Activated CD8-positive, alpha-beta memory T cell treated with anti-CD3 and anti-CD28 coated beads, Interleukin-2, amount 10 ng/mL, durations not matched to agents 7 days and 5 days (primary cell): ENCODE results near the gene GPATCH4. TPM values are rescaled to one million over a fixed set of nuclear protein-coding genes. Genes with fewer than 3 reads are reported as not detected.
A peak's percentile ranks its signal among the peaks of the same experiment; 100 is the strongest.

ENCODE experiments used
- ATAC-seq: fragments of 150-1000 bp; cut with Tn5 transposase; one replicate; pipeline ENCODE4 v1.10.0; 2021; ENCODE audit warnings: moderate library complexity
- CTCF ChIA-PET: fragments of 350-600 bp; sonication (Branson Sonifier 250); formaldehyde crosslinking; loops from one replicate; lab custom pipeline; 2021; ENCODE audit warnings: antibody characterized with exemption; lab: Charles Lee
- DNase-seq: peaks from one replicate; pipeline ENCODE4 v3.0.0-alpha.2; 2020
- H3K27ac Mint-ChIP-seq: one replicate; pipeline ENCODE4 v1.8.0; 2021; ENCODE audit warnings: mild to moderate bottlenecking, mixed read lengths
- H3K27me3 Mint-ChIP-seq: one replicate; pipeline ENCODE4 v1.8.0; 2021; ENCODE audit warnings: mixed read lengths
- H3K36me3 Mint-ChIP-seq: one replicate; pipeline ENCODE4 v1.8.0; 2021; ENCODE audit warnings: mild to moderate bottlenecking, mixed read lengths
- H3K4me1 Mint-ChIP-seq: one replicate; pipeline ENCODE4 v1.8.0; 2021; ENCODE audit warnings: mixed read lengths
- H3K4me3 Mint-ChIP-seq: one replicate; pipeline ENCODE4 v1.8.0; 2021; ENCODE audit warnings: mild to moderate bottlenecking, moderate library complexity, mixed read lengths
- H3K9me3 Mint-ChIP-seq: one replicate; pipeline ENCODE4 v1.8.0; 2022; ENCODE audit warnings: low read depth, mixed read lengths
- total RNA-seq, 2 experiments: library from RNA; stranded (reverse); gene quantifications; one replicate each; pipeline ENCODE4 v1.2.3, GENCODE V29; 2021

The GPATCH4 gene
- total RNA-seq, 2 experiments from 2014 or later: 40.5 to 50.9 TPM

GRCh38 chr1:156601892-156602291 is 613 bp upstream of the GPATCH4 start:
- ATAC-seq (no peak), DNase-seq (no peak)
- H3K27ac Mint-ChIP-seq: peak overlapping the region; percentile 98
- H3K27me3 Mint-ChIP-seq: no peaks in the 10 kb centered on the region
- peaks cover 37% of the 10 kb centered on the region for H3K4me1 Mint-ChIP-seq
- CTCF ChIA-PET: interaction anchor here (0.6 to 4.4 kb wide), 11 partner anchors 8 to 216 kb away, joined by 3 to 23 read pairs (median 9); partner anchors contain the start of gene NAXE
- peak overlapping the region; percentile 99 for H3K4me3 Mint-ChIP-seq
- no peaks in the 10 kb centered on the region for H3K9me3 Mint-ChIP-seq
- peaks cover 15% of the 10 kb centered on the region for H3K36me3 Mint-ChIP-seq

GRCh38 chr1:156600733-156601121 is 552 bp downstream of the GPATCH4 start:
- H3K4me3 Mint-ChIP-seq: peak overlapping the region; percentile 99
- H3K27ac Mint-ChIP-seq: peak overlapping the region; percentile 98
- CTCF ChIA-PET: interaction anchor here (0.9 to 4.4 kb wide), 11 partner anchors 9 to 215 kb away, joined by 3 to 23 read pairs (median 7); partner anchors contain the start of genes MEF2D, NAXE and TTC24
- H3K9me3 Mint-ChIP-seq: no peaks in the 10 kb centered on the region
- peaks cover 17% of the 10 kb centered on the region for H3K36me3 Mint-ChIP-seq
- H3K27me3 Mint-ChIP-seq: no peaks in the 10 kb centered on the region
- ATAC-seq (peak; percentile 7), DNase-seq (no peak)
- peaks cover 37% of the 10 kb centered on the region for H3K4me1 Mint-ChIP-seq

- peak overlapping the region; percentile 98 for H3K27ac Mint-ChIP-seq
- no peak for DNase-seq
Measured at GRCh38 chr1:156599811-156600210, 1.5 kb downstream of the GPATCH4 start.

GRCh38 chr1:156598731-156599432 is 2.4 kb downstream of the GPATCH4 start:
- peaks cover 43% of the 10 kb centered on the region for H3K4me1 Mint-ChIP-seq
- no peaks in the 10 kb centered on the region for H3K9me3 Mint-ChIP-seq
- no peak overlapping the region for H3K4me3 Mint-ChIP-seq
- no peaks in the 10 kb centered on the region for H3K27me3 Mint-ChIP-seq
- H3K36me3 Mint-ChIP-seq: peaks cover 25% of the 10 kb centered on the region
- no peak for DNase-seq
- CTCF ChIA-PET: interaction anchor here (0.5 to 4.4 kb wide), 10 partner anchors 10 to 213 kb away, joined by 3 to 23 read pairs (median 5); partner anchors contain the start of genes MEF2D and TTC24
- no peak for ATAC-seq
- peak overlapping the region; percentile 33 for H3K27ac Mint-ChIP-seq

More at GRCh38 chr1:156599811-156600210, 1.5 kb downstream of the GPATCH4 start:
- Mint-ChIP-seq H3K4me1 (peaks cover 43% of the 10 kb centered on the region), H3K36me3 (peaks cover 23% of the 10 kb centered on the region), H3K9me3 (no peaks in the 10 kb centered on the region), H3K4me3 (peak overlapping the region; percentile 99), H3K27me3 (no peaks in the 10 kb centered on the region)
- CTCF ChIA-PET: interaction anchor here (0.9 to 4.4 kb wide), 11 partner anchors 8 to 214 kb away, joined by 3 to 23 read pairs (median 8); partner anchors contain the start of genes MEF2D, NAXE and TTC24
- ATAC-seq: peak; percentile 56

- Mint-ChIP-seq H3K36me3 (peaks cover 25% of the 10 kb centered on the region), H3K4me1 (peaks cover 45% of the 10 kb centered on the region), H3K4me3 (no peak overlapping the region), H3K27me3 (no peaks in the 10 kb centered on the region), H3K27ac (no peak overlapping the region), H3K9me3 (no peaks in the 10 kb centered on the region)
- no peak for DNase-seq
- CTCF ChIA-PET: interaction anchor here (1.1 to 2.2 kb wide), 5 partner anchors 10 to 213 kb away, joined by 3 to 8 read pairs (median 6); no protein-coding TSS in a partner anchor
- no peak for ATAC-seq
Measured at GRCh38 chr1:156598125-156598524, 3.2 kb downstream of the GPATCH4 start.

- ATAC-seq (no peak), DNase-seq (no peak)
- CTCF ChIA-PET: interaction anchor here (0.9 to 1.1 kb wide), 3 partner anchors 11 to 211 kb away, joined by 3 to 4 read pairs (median 4); no protein-coding TSS in a partner anchor
- H3K4me3 Mint-ChIP-seq: no peak overlapping the region
- no peaks in the 10 kb centered on the region for H3K27me3 Mint-ChIP-seq
- H3K4me1 Mint-ChIP-seq: peaks cover 43% of the 10 kb centered on the region
- H3K27ac Mint-ChIP-seq: no peak overlapping the region
- H3K36me3 Mint-ChIP-seq: peaks cover 28% of the 10 kb centered on the region
- H3K9me3 Mint-ChIP-seq: no peaks in the 10 kb centered on the region
Measured at GRCh38 chr1:156596426-156596825, 4.9 kb downstream of the GPATCH4 start.

GRCh38 chr1:156595016-156595415 is 6.3 kb downstream of the GPATCH4 start:
- peak overlapping the region; percentile 67 for H3K27ac Mint-ChIP-seq
- peaks cover 25% of the 10 kb centered on the region for H3K36me3 Mint-ChIP-seq
- peaks cover 39% of the 10 kb centered on the region for H3K4me1 Mint-ChIP-seq
- H3K9me3 Mint-ChIP-seq: no peaks in the 10 kb centered on the region
- no peak for DNase-seq
- no peak overlapping the region for H3K4me3 Mint-ChIP-seq
- H3K27me3 Mint-ChIP-seq: no peaks in the 10 kb centered on the region
- ATAC-seq: no peak
- CTCF ChIA-PET: interaction anchor here (1.1 to 2.3 kb wide), 7 partner anchors 9 to 175 kb away, joined by 3 to 8 read pairs (median 5); no protein-coding TSS in a partner anchor

- Mint-ChIP-seq H3K27ac (peak overlapping the region; percentile 26), H3K36me3 (peaks cover 25% of the 10 kb centered on the region), H3K9me3 (no peaks in the 10 kb centered on the region), H3K27me3 (no peaks in the 10 kb centered on the region), H3K4me1 (peaks cover 33% of the 10 kb centered on the region), H3K4me3 (no peak overlapping the region)
- DNase-seq (no peak), ATAC-seq (no peak)
- CTCF ChIA-PET: interaction anchor here (1.1 to 4.2 kb wide), 9 partner anchors 8 to 175 kb away, joined by 3 to 24 read pairs (median 5); no protein-coding TSS in a partner anchor
Measured at GRCh38 chr1:156594190-156594589, 7.1 kb downstream of the GPATCH4 start.

GRCh38 chr1:156593661-156593989 is 7.7 kb downstream of the GPATCH4 start:
- DNase-seq (no peak), ATAC-seq (no peak)
- CTCF ChIA-PET: interaction anchor here (1.0 to 4.2 kb wide), 9 partner anchors 9 to 174 kb away, joined by 3 to 24 read pairs (median 5); no protein-coding TSS in a partner anchor
- H3K9me3 Mint-ChIP-seq: no peaks in the 10 kb centered on the region
- peaks cover 23% of the 10 kb centered on the region for H3K36me3 Mint-ChIP-seq
- H3K27ac Mint-ChIP-seq: no peak overlapping the region
- H3K4me3 Mint-ChIP-seq: no peak overlapping the region
- H3K27me3 Mint-ChIP-seq: no peaks in the 10 kb centered on the region
- peaks cover 28% of the 10 kb centered on the region for H3K4me1 Mint-ChIP-seq

GRCh38 chr1:156592910-156593660 is 8.2 kb downstream of the GPATCH4 start:
- no peaks in the 10 kb centered on the region for H3K27me3 Mint-ChIP-seq
- H3K4me3 Mint-ChIP-seq: peak overlapping the region; percentile 83
- H3K4me1 Mint-ChIP-seq: peaks cover 28% of the 10 kb centered on the region
- no peaks in the 10 kb centered on the region for H3K9me3 Mint-ChIP-seq
- DNase-seq (no peak), ATAC-seq (no peak)
- CTCF ChIA-PET: interaction anchor here (0.6 to 4.2 kb wide), 14 partner anchors 8 to 207 kb away, joined by 3 to 24 read pairs (median 4); no protein-coding TSS in a partner anchor
- peaks cover 18% of the 10 kb centered on the region for H3K36me3 Mint-ChIP-seq
- peak overlapping the region; percentile 79 for H3K27ac Mint-ChIP-seq

GRCh38 chr1:156592158-156592909 is 8.9 kb downstream of the GPATCH4 start:
- H3K4me3 Mint-ChIP-seq: peak overlapping the region; percentile 83
- no peaks in the 10 kb centered on the region for H3K27me3 Mint-ChIP-seq
- CTCF ChIA-PET: interaction anchor here (0.6 to 4.2 kb wide), 15 partner anchors 8 to 207 kb away, joined by 3 to 24 read pairs (median 5); partner anchors contain the start of genes GPATCH4 and MEF2D

GRCh38 chr1:156591432-156592157 is 9.7 kb downstream of the GPATCH4 start, which contains the start of gene NAXE:
Gene NAXE, plus strand, starts transcription at chr1:156591776. Its CDS starts 29 bp downstream, at chr1:156591805.
- ATAC-seq (peak; percentile 98), DNase-seq (peak; percentile 77)
- H3K4me3 Mint-ChIP-seq: peak within 1 kb of the TSS; percentile 83
- H3K9me3 Mint-ChIP-seq: no peaks in the 10 kb centered on the region
- H3K36me3 Mint-ChIP-seq: peaks cover 12% of the 10 kb centered on the region
- CTCF ChIA-PET: interaction anchor here (0.8 to 4.2 kb wide), 21 partner anchors 9 to 206 kb away, joined by 3 to 24 read pairs (median 4); partner anchors contain the start of genes CRABP2, GPATCH4 and MEF2D
- no peaks in the 10 kb centered on the region for H3K27me3 Mint-ChIP-seq
- peak within 1 kb of the TSS; percentile 88 for H3K27ac Mint-ChIP-seq
- H3K4me1 Mint-ChIP-seq: peaks cover 28% of the 10 kb centered on the region

More at GRCh38 chr1:156592158-156592909, 8.9 kb downstream of the GPATCH4 start:
- H3K9me3 Mint-ChIP-seq: no peaks in the 10 kb centered on the region
- DNase-seq (no peak), ATAC-seq (no peak)
- peaks cover 28% of the 10 kb centered on the region for H3K4me1 Mint-ChIP-seq
- H3K27ac Mint-ChIP-seq: peak overlapping the region; percentile 79
- H3K36me3 Mint-ChIP-seq: peaks cover 18% of the 10 kb centered on the region
